NOMO-1 treated with DMSO at 0.1 percent for 48 hours (cell line): ENCODE data around the gene ST6GAL1.
"Not testable (repeated sequence)": the region's sequence is repeated elsewhere in the genome, so short reads cannot be mapped to it uniquely, and the experiment has no call there.

Source experiments
- DNase-seq: peaks from one replicate; lab custom pipeline; 2025; ENCODE audit not compliant: unreplicated experiment; lab: John Stamatoyannopoulos, UW

The ST6GAL1 gene

GRCh38 chr3:186966406-186966805 lies 36.1 kb downstream of the ST6GAL1 start:
- DNase-seq, result no peak

GRCh38 chr3:186967236-186967635 lies 36.9 kb downstream of the ST6GAL1 start:
- DNase-seq, result not testable (repeated sequence)

GRCh38 chr3:186967686-186968085 lies 37.4 kb downstream of the ST6GAL1 start:
- peak; percentile 76 for DNase-seq

GRCh38 chr3:186969607-186970006 lies 39.3 kb downstream of the ST6GAL1 start:
- DNase-seq, result no peak

- not testable (repeated sequence) for DNase-seq
Observed at GRCh38 chr3:186971106-186971505, 40.8 kb downstream of the ST6GAL1 start.

GRCh38 chr3:186971578-186971977 lies 41.3 kb downstream of the ST6GAL1 start:
- no peak for DNase-seq

GRCh38 chr3:186973702-186974101 lies 43.4 kb downstream of the ST6GAL1 start:
- DNase-seq, result no peak

- no peak for DNase-seq
Observed at GRCh38 chr3:186974824-186975313, 44.5 kb downstream of the ST6GAL1 start.

GRCh38 chr3:186975726-186976125 lies 45.4 kb downstream of the ST6GAL1 start:
- no peak for DNase-seq

- no peak for DNase-seq
Observed at GRCh38 chr3:186976837-186977750, 46.8 kb downstream of the ST6GAL1 start.

- no peak for DNase-seq
Observed at GRCh38 chr3:186978712-186979111, 48.4 kb downstream of the ST6GAL1 start.

GRCh38 chr3:186979852-186980251 lies 49.5 kb downstream of the ST6GAL1 start:
- DNase-seq, result no peak

- no peak for DNase-seq
Observed at GRCh38 chr3:186980989-186981388, 50.7 kb downstream of the ST6GAL1 start.

GRCh38 chr3:186983659-186984058 lies 53.3 kb downstream of the ST6GAL1 start:
- no peak for DNase-seq

GRCh38 chr3:186984064-186984463 lies 53.7 kb downstream of the ST6GAL1 start:
- DNase-seq, result no peak

- DNase-seq, result peak; percentile 99
Observed at GRCh38 chr3:186985661-186986364, 55.5 kb downstream of the ST6GAL1 start.

GRCh38 chr3:186986406-186986805 lies 56.1 kb downstream of the ST6GAL1 start:
- peak; percentile 58 for DNase-seq

GRCh38 chr3:186986816-186987215 lies 56.5 kb downstream of the ST6GAL1 start:
- DNase-seq, result peak; percentile 65

- no peak for DNase-seq
Observed at GRCh38 chr3:186988806-186989205, 58.5 kb downstream of the ST6GAL1 start.

- DNase-seq, result no peak
Observed at GRCh38 chr3:186989429-186989828, 59.1 kb downstream of the ST6GAL1 start.

- DNase-seq, result no peak
Observed at GRCh38 chr3:186990277-186990676, 60.0 kb downstream of the ST6GAL1 start.

GRCh38 chr3:186990878-186991308 lies 60.6 kb downstream of the ST6GAL1 start:
- DNase-seq, result no peak
